ENCODE measurements around the gene ACKR2. TPM values are rescaled to one million over a fixed set of nuclear protein-coding genes. Genes with fewer than 3 reads are reported as not detected.

The ACKR2 gene
- polyA plus RNA-seq, 1 donor from 2014 or later: not detected

DNA sequence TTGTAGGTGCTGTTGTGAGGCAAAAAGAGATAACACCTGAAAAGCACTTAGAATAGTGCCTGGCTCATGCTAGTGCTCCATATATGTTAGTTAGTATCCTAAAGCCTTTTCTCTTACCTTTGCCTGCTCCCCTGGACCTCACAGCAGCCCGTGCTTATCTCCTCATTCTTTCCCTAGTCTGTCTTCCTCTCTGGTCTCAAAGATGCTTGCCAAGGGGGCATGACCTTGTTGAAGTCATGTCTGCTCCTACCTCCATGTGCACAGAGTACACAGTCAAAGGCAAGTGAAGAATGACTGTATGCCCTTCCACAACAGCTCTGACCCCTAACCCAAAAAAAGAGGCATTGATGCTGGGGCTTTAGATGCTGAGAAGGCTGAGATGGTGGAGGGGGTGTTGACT, 67.2 kb downstream of the ACKR2 start:
- no peak for TF ChIP-seq SMC3 (conservative IDR thresholded peaks at IDR 0.05; ENCODE audit: poor library complexity)
- TF ChIP-seq, protein P1, sequence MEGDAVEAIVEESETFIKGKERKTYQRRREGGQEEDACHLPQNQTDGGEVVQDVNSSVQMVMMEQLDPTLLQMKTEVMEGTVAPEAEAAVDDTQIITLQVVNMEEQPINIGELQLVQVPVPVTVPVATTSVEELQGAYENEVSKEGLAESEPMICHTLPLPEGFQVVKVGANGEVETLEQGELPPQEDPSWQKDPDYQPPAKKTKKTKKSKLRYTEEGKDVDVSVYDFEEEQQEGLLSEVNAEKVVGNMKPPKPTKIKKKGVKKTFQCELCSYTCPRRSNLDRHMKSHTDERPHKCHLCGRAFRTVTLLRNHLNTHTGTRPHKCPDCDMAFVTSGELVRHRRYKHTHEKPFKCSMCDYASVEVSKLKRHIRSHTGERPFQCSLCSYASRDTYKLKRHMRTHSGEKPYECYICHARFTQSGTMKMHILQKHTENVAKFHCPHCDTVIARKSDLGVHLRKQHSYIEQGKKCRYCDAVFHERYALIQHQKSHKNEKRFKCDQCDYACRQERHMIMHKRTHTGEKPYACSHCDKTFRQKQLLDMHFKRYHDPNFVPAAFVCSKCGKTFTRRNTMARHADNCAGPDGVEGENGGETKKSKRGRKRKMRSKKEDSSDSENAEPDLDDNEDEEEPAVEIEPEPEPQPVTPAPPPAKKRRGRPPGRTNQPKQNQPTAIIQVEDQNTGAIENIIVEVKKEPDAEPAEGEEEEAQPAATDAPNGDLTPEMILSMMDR (IDR thresholded peaks at IDR 0.05; ENCODE audit: poor library complexity, severe bottlenecking): no peak
- TF ChIP-seq, protein P2, sequence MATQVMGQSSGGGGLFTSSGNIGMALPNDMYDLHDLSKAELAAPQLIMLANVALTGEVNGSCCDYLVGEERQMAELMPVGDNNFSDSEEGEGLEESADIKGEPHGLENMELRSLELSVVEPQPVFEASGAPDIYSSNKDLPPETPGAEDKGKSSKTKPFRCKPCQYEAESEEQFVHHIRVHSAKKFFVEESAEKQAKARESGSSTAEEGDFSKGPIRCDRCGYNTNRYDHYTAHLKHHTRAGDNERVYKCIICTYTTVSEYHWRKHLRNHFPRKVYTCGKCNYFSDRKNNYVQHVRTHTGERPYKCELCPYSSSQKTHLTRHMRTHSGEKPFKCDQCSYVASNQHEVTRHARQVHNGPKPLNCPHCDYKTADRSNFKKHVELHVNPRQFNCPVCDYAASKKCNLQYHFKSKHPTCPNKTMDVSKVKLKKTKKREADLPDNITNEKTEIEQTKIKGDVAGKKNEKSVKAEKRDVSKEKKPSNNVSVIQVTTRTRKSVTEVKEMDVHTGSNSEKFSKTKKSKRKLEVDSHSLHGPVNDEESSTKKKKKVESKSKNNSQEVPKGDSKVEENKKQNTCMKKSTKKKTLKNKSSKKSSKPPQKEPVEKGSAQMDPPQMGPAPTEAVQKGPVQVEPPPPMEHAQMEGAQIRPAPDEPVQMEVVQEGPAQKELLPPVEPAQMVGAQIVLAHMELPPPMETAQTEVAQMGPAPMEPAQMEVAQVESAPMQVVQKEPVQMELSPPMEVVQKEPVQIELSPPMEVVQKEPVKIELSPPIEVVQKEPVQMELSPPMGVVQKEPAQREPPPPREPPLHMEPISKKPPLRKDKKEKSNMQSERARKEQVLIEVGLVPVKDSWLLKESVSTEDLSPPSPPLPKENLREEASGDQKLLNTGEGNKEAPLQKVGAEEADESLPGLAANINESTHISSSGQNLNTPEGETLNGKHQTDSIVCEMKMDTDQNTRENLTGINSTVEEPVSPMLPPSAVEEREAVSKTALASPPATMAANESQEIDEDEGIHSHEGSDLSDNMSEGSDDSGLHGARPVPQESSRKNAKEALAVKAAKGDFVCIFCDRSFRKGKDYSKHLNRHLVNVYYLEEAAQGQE (IDR thresholded peaks at IDR 0.05; ENCODE audit: borderline replicate concordance): no peak
- no peak for TF ChIP-seq EZH2 (IDR thresholded peaks at IDR 0.05; ENCODE audit: borderline replicate concordance, insufficient read depth, low read length, poor library complexity, severe bottlenecking)
- no peak for TF ChIP-seq MXI1 (conservative IDR thresholded peaks at IDR 0.05; ENCODE audit: poor library complexity, severe bottlenecking)
- TF ChIP-seq TAF1 (IDR thresholded peaks at IDR 0.05; ENCODE audit: low read depth): no peak
- no peak for TF ChIP-seq EP300 (conservative IDR thresholded peaks at IDR 0.05; ENCODE audit: poor library complexity, severe bottlenecking)
- TF ChIP-seq RAD21 (conservative IDR thresholded peaks at IDR 0.05): no peak
- no peak for TF ChIP-seq POLR2AphosphoS5 (IDR thresholded peaks at IDR 0.05)
- Histone ChIP-seq H3K27me3 (ENCODE audit: insufficient read depth, low read depth, low read length) (no peaks in the 10 kb centered on the region), H2AFZ (ENCODE audit: low read depth, low read length) (no peak overlapping the region), H3K4me3 (ENCODE audit: low read length) (no peak overlapping the region), H3K4me2 (ENCODE audit: low read length) (no peak overlapping the region), H3K9ac (ENCODE audit: low read length) (no peak overlapping the region), H3K79me2 (replicated peaks; ENCODE audit: insufficient read depth, low read length) (no peaks in the 10 kb centered on the region), H4K20me1 (ENCODE audit: insufficient read depth) (no peaks in the 10 kb centered on the region), H3K9me2 (ENCODE audit: insufficient read depth, low read length) (no peaks in the 10 kb centered on the region), H3K9me3 (ENCODE audit: low read length) (no peaks in the 10 kb centered on the region), H3K36me3 (ENCODE audit: insufficient read depth, low read length) (no peaks in the 10 kb centered on the region), H3K27ac (ENCODE audit: low read length) (no peak overlapping the region), H3F3A (ENCODE audit: insufficient read depth, low read length, poor library complexity, severe bottlenecking) (no peaks in the 10 kb centered on the region)

DNA sequence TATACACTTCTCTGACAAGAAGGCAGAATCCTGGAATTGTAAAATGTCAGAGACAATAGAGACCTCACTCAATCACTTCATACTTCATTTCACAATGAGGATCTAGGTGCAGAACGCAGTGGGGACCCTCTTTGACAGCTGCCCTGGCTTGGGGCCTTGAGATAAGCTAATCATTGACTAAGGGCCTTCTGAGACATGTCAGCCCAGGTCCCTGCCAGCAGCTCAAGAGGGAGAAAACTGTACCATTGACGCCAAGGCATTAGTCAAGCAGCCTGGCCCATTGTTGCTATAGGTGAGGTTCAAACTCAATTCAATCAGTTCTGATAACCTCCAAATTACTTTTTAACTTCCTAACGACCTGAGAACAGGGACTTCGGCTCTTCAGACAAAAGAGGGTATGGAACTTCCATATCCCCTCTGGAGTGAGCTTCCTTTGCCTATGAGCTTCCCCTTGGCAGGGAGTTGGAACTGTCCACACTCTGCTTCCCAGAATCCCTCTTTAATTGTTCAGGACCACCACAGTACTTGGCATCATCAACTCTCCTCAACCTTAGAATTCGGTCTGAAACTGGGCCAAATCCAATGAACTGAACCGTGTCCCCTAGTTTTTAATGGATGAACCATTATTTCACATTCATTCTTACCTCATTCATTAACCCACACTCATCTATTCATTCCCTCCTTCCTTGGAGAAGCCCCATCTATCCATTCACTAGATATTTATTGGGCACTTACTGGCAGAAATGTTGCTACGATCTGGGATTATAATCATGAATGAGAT, 67.9 kb downstream of the ACKR2 start:
- Histone ChIP-seq H3K79me2 (replicated peaks; ENCODE audit: insufficient read depth, low read length) (no peaks in the 10 kb centered on the region), H3K36me3 (ENCODE audit: insufficient read depth, low read length) (no peaks in the 10 kb centered on the region), H4K20me1 (ENCODE audit: insufficient read depth) (no peaks in the 10 kb centered on the region), H3K4me2 (ENCODE audit: low read length) (no peak overlapping the region), H3K9me2 (ENCODE audit: insufficient read depth, low read length) (no peaks in the 10 kb centered on the region), H3F3A (ENCODE audit: insufficient read depth, low read length, poor library complexity, severe bottlenecking) (no peaks in the 10 kb centered on the region), H3K4me3 (ENCODE audit: low read length) (no peak overlapping the region), H3K9ac (ENCODE audit: low read length) (no peak overlapping the region), H3K27ac (ENCODE audit: low read length) (no peak overlapping the region), H2AFZ (ENCODE audit: low read depth, low read length) (no peak overlapping the region), H3K27me3 (ENCODE audit: insufficient read depth, low read depth, low read length) (no peaks in the 10 kb centered on the region), H3K9me3 (ENCODE audit: low read length) (no peaks in the 10 kb centered on the region)
- TF ChIP-seq SMC3 (conservative IDR thresholded peaks at IDR 0.05; ENCODE audit: poor library complexity) (no peak), EZH2 (IDR thresholded peaks at IDR 0.05; ENCODE audit: borderline replicate concordance, insufficient read depth, low read length, poor library complexity, severe bottlenecking) (no peak), RAD21 (conservative IDR thresholded peaks at IDR 0.05) (no peak), POLR2AphosphoS5 (IDR thresholded peaks at IDR 0.05) (no peak), TAF1 (IDR thresholded peaks at IDR 0.05; ENCODE audit: low read depth) (no peak), MXI1 (conservative IDR thresholded peaks at IDR 0.05; ENCODE audit: poor library complexity, severe bottlenecking) (no peak), EP300 (conservative IDR thresholded peaks at IDR 0.05; ENCODE audit: poor library complexity, severe bottlenecking) (no peak)
- TF ChIP-seq, protein P1 (IDR thresholded peaks at IDR 0.05; ENCODE audit: poor library complexity, severe bottlenecking): no peak
- TF ChIP-seq, protein P2 (IDR thresholded peaks at IDR 0.05; ENCODE audit: borderline replicate concordance): no peak

Measured in neural cell (in vitro differentiated cells).